Osteoblast (primary cell): ENCODE results near the gene STK32B. TPM values are rescaled to one million over a fixed set of nuclear protein-coding genes. Genes with fewer than 3 reads are reported as not detected.
"Not testable (repeated sequence)": the region's sequence is repeated elsewhere in the genome, so short reads cannot be mapped to it uniquely, and the experiment has no call there.

Source experiments
- DNase-seq: peaks from one replicate; pipeline ENCODE4 v3.0.0; 2011; ENCODE audit warnings: low spot score, mixed read lengths; ENCODE audit not compliant: insufficient read length; ENCODE audit errors: missing footprints
- H2AFZ ChIP-seq: 2 replicates; pipeline ENCODE4 v1.6.0; 2011; ENCODE audit warnings: mild to moderate bottlenecking, low read length
- H3K27ac ChIP-seq: 2 replicates; pipeline ENCODE4 v1.5.1; 2011; ENCODE audit warnings: mild to moderate bottlenecking, low read depth, low read length, moderate library complexity
- H3K27me3 ChIP-seq: 2 replicates; pipeline ENCODE4 v1.6.0; 2012; ENCODE audit warnings: mild to moderate bottlenecking, control low read depth, inconsistent platforms, low read length, moderate library complexity; ENCODE audit not compliant: insufficient read depth
- H3K36me3 ChIP-seq: 2 replicates; pipeline ENCODE4 v1.5.1; 2011; ENCODE audit warnings: mild to moderate bottlenecking, low read length, control low read depth, moderate library complexity; ENCODE audit not compliant: insufficient read depth
- H3K4me1 ChIP-seq: 2 replicates; pipeline ENCODE4 v1.5.1; 2011; ENCODE audit warnings: mild to moderate bottlenecking, low read length, control low read depth, moderate library complexity; ENCODE audit not compliant: insufficient read depth
- H3K4me2 ChIP-seq: 2 replicates; pipeline ENCODE4 v1.6.0; 2011; ENCODE audit warnings: mild to moderate bottlenecking, low read length; ENCODE audit not compliant: insufficient read depth
- H3K4me3 ChIP-seq: fragments of 200-600 bp; sonication (generic); 3 replicates; pipeline ENCODE4 v1.5.1; 2012; ENCODE audit warnings: mild to moderate bottlenecking, low read length, inconsistent platforms; ENCODE audit not compliant: insufficient read depth
- H3K79me2 ChIP-seq: 2 replicates; pipeline ENCODE4 v1.6.0; 2012; ENCODE audit warnings: mild to moderate bottlenecking, low read length, control low read depth, inconsistent platforms; ENCODE audit not compliant: insufficient read depth
- H3K9me3 ChIP-seq: 2 replicates; pipeline ENCODE4 v1.5.1; 2011; ENCODE audit warnings: low read depth, low read length, control low read depth
- H4K20me1 ChIP-seq: 2 replicates; pipeline ENCODE4 v1.6.0; 2012; ENCODE audit warnings: mild to moderate bottlenecking, low read length, control low read depth; ENCODE audit not compliant: insufficient read depth
- CTCF ChIP-seq: IDR thresholded peaks from 2 replicates; pipeline ENCODE4 v1.5.1; 2011; ENCODE audit warnings: mild to moderate bottlenecking, low read depth, low read length, moderate library complexity; ENCODE audit errors: extremely low read depth
- total RNA-seq: library from RNA; depleted of rRNA; stranded (reverse); fragments of >200 nt; gene quantifications from 2 replicates; pipeline ENCODE4 v1.2.3, GENCODE V29; 2012

The STK32B gene
- 1.1 and 2.7 TPM in 2 replicates for total RNA-seq

DNA sequence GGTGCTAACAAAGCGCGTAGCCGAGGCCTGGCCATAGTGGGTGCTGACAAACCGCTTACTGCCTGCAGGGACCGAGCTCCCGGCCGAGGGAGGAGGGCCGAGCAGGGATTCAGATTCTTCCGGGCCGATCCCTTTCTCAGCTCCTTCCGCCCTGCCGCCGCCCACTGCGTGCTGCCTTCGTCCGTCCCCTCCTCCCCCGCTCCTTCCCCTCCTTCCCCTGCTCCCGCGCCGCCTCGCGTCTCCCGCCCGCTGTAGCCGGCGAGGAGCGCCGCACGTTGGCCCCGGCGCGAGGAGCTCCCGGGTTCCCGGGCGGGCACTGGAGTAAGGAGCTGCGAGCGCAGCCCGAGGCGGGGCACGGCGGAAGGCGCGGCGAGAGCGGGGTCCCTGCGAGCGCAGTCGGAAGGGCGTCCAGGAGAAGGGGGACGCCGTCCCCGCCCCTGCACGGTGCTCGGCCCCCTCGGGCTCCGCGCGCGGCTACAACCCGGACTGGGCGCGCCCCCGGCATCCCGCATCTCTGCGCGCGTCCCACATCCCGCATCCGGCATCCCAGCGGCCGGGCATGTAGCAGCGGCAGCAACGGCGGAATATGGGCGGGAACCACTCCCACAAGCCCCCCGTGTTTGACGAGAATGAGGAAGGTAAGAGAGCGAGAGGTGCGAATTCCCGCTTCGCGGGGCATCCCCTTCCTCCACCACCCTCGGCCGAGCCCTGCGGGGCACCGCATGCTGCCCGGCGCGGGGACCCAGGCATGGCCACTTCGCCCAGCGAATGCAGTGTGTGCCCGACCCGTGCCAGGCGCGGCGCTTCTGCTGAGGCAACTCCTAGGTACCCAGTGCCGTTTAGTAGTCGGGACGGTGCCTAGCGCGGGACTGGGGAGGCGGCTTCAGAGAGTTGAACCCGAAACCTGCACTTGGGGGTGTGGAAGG lies at the start of gene STK32B:
Gene STK32B (plus strand): TSS at position 203 of the 926 bp plus-strand sequence.
- H3K4me1 ChIP-seq, result peaks cover 13% of the 10 kb centered on the region
- H3K36me3 ChIP-seq, result no peaks in the 10 kb centered on the region
- H4K20me1 ChIP-seq, result no peaks in the 10 kb centered on the region
- peaks cover 5% of the 10 kb centered on the region for H3K27me3 ChIP-seq
- TF ChIP-seq CTCF, result no peak
- peak; percentile 95 for DNase-seq
- peak within 1 kb of the TSS; percentile 85 for H2AFZ ChIP-seq
- no peaks in the 10 kb centered on the region for H3K9me3 ChIP-seq
- no peaks in the 10 kb centered on the region for H3K79me2 ChIP-seq
- peak within 1 kb of the TSS; percentile 97 for H3K4me2 ChIP-seq
- H3K4me3 ChIP-seq, result peak within 1 kb of the TSS; percentile 70
- no peak within 1 kb of the TSS for H3K27ac ChIP-seq

- not testable (repeated sequence) for H3K9me3 ChIP-seq, H3K4me1 ChIP-seq, H3K4me3 ChIP-seq, H4K20me1 ChIP-seq, H3K27ac ChIP-seq, H2AFZ ChIP-seq, H3K4me2 ChIP-seq, H3K36me3 ChIP-seq, H3K79me2 ChIP-seq, DNase-seq
- H3K27me3 ChIP-seq, result peaks cover 20% of the 10 kb centered on the region
These were observed 49.6 kb upstream of the STK32B start for GRCh38 chr4:5001641-5002040.

GRCh38 chr4:5003372-5003857 lies 47.9 kb upstream of the STK32B start:
- H3K9me3 ChIP-seq, result no peaks in the 10 kb centered on the region
- TF ChIP-seq CTCF, result no peak
- H3K27ac ChIP-seq, result no peak overlapping the region
- H3K36me3 ChIP-seq, result no peaks in the 10 kb centered on the region
- H4K20me1 ChIP-seq, result no peaks in the 10 kb centered on the region
- peaks cover 20% of the 10 kb centered on the region for H3K27me3 ChIP-seq
- H3K4me1 ChIP-seq, result no peaks in the 10 kb centered on the region
- H3K4me3 ChIP-seq, result no peak overlapping the region
- no peak overlapping the region for H3K4me2 ChIP-seq
- DNase-seq, result no peak
- H3K79me2 ChIP-seq, result no peaks in the 10 kb centered on the region
- no peak overlapping the region for H2AFZ ChIP-seq

GRCh38 chr4:5003918-5004317 lies 47.4 kb upstream of the STK32B start:
- no peak for DNase-seq
- Histone ChIP-seq H3K4me3 (no peak overlapping the region), H3K4me2 (no peak overlapping the region), H3K9me3 (no peaks in the 10 kb centered on the region), H3K36me3 (no peaks in the 10 kb centered on the region), H3K4me1 (no peaks in the 10 kb centered on the region), H2AFZ (no peak overlapping the region), H4K20me1 (no peaks in the 10 kb centered on the region), H3K27me3 (peaks cover 20% of the 10 kb centered on the region), H3K79me2 (no peaks in the 10 kb centered on the region), H3K27ac (no peak overlapping the region)
- TF ChIP-seq CTCF, result no peak
